OCI-LY7 (cell line): ENCODE data around the gene MYBPC3. TPM values are rescaled to one million over a fixed set of nuclear protein-coding genes. Genes with fewer than 3 reads are reported as not detected.

Experiments used
- BruUV-seq: library from RNA; stranded (reverse); fragments of 400-500 nt; replicated peaks from 2 replicates; lab custom pipeline; 2021; lab: Mats Ljungman, UMichigan
- CTCF ChIA-PET: fragments of 300-600 bp; sonication (Branson Sonifier 250); formaldehyde crosslinking; loops from one replicate; lab custom pipeline; 2022; ENCODE audit warnings: antibody characterized with exemption; ENCODE audit not compliant: unreplicated experiment; lab: Charles Lee
- POLR2A ChIA-PET: fragments of 300-600 bp; sonication (Branson Sonifier 250); formaldehyde crosslinking; loops from one replicate; lab custom pipeline; 2022; ENCODE audit warnings: antibody characterized with exemption; lab: Charles Lee
- DNase-seq: peaks from one replicate; pipeline ENCODE4 v3.0.0-alpha.2; 2015; ENCODE audit warnings: low spot score
- H2AFZ ChIP-seq: fragments of 200-600 bp; sonication (generic), shearing (Covaris generic); 2 replicates; pipeline ENCODE4 v1.6.1; 2014; ENCODE audit warnings: mild to moderate bottlenecking, antibody characterized with exemption, low read length, moderate library complexity
- H3K27ac ChIP-seq: fragments of 200-600 bp; sonication (generic); 2 replicates; pipeline ENCODE4 v1.5.1; 2014; ENCODE audit warnings: mixed run types, low read depth, mild to moderate bottlenecking, moderate library complexity, low read length, inconsistent platforms; ENCODE audit not compliant: poor library complexity, severe bottlenecking
- H3K36me3 ChIP-seq: fragments of 200-600 bp; sonication (generic); 2 replicates; pipeline ENCODE4 v1.6.1; 2014; ENCODE audit warnings: mild to moderate bottlenecking, antibody characterized with exemption, low read length, moderate library complexity, mixed read lengths; ENCODE audit not compliant: insufficient read depth
- H3K4me1 ChIP-seq: fragments of 200-600 bp; sonication (generic); 2 replicates; pipeline ENCODE4 v1.5.1; 2014; ENCODE audit warnings: mild to moderate bottlenecking, low read length; ENCODE audit not compliant: insufficient read depth, poor library complexity, severe bottlenecking
- H3K4me2 ChIP-seq: fragments of 200-600 bp; sonication (generic); 2 replicates; pipeline ENCODE4 v1.6.1; 2014; ENCODE audit warnings: mild to moderate bottlenecking, low read length
- H3K4me3 ChIP-seq: fragments of 200-600 bp; sonication (generic); 2 replicates; pipeline ENCODE4 v1.5.1; 2014; ENCODE audit warnings: mild to moderate bottlenecking, low read depth, low read length; ENCODE audit not compliant: poor library complexity, severe bottlenecking
- H3K79me2 ChIP-seq: fragments of 200-600 bp; sonication (generic); 2 replicates; pipeline ENCODE4 v1.6.1; 2016; ENCODE audit warnings: low read depth, mild to moderate bottlenecking, low read length, moderate library complexity, mixed read lengths; ENCODE audit not compliant: insufficient read depth
- H3K9me2 ChIP-seq: fragments of 200-600 bp; sonication (generic); 2 replicates; pipeline ENCODE4 v1.6.1; 2016; ENCODE audit warnings: mild to moderate bottlenecking, low read length, mixed read lengths; ENCODE audit not compliant: insufficient read depth
- H3K9me3 ChIP-seq: fragments of 200-600 bp; sonication (generic); 2 replicates; pipeline ENCODE4 v1.6.1; 2014; ENCODE audit warnings: mild to moderate bottlenecking, mixed run types, low read length, mixed read lengths
- H4K20me1 ChIP-seq: fragments of 200-600 bp; sonication (generic); 2 replicates; pipeline ENCODE4 v1.6.1; 2014; ENCODE audit warnings: mild to moderate bottlenecking, antibody characterized with exemption, low read length, moderate library complexity, mixed read lengths; ENCODE audit not compliant: insufficient read depth
- EZH2phosphoT487 ChIP-seq: fragments of 200-600 bp; sonication (generic); IDR thresholded peaks from 2 replicates; pipeline ENCODE4 v1.6.1; 2018; ENCODE audit warnings: low read depth, borderline replicate concordance, mild to moderate bottlenecking, mixed run types, antibody characterized with exemption, low read length, moderate library complexity, mixed read lengths
- intact Hi-C: fragments of 100-400 bp; cut with micrococcal nuclease; formaldehyde crosslinking; loops from one replicate; pipeline ENCODE4 v1.10.0; 2022; ENCODE audit not compliant: unreplicated experiment
- total RNA-seq, 2 experiments: library from RNA; depleted of rRNA in 1 of 2; stranded (reverse); fragments of >200 nt in 1 of 2; shearing (Covaris generic) in 1 of 2; gene quantifications; 2 replicates each; pipeline ENCODE4 v1.2.3, GENCODE V29; 2014 to 2022
- TF ChIP-seq, protein P1 (sequence below): fragments of 200-600 bp; sonication (generic); conservative IDR thresholded peaks from 2 replicates; pipeline ENCODE4 v1.5.1; 2014; ENCODE audit warnings: mild to moderate bottlenecking, antibody characterized with exemption, low read length, moderate library complexity, mixed read lengths

MYBPC3 gene
- total RNA-seq, 2 experiments from 2014 or later: 0.25 to 0.29 TPM

DNA sequence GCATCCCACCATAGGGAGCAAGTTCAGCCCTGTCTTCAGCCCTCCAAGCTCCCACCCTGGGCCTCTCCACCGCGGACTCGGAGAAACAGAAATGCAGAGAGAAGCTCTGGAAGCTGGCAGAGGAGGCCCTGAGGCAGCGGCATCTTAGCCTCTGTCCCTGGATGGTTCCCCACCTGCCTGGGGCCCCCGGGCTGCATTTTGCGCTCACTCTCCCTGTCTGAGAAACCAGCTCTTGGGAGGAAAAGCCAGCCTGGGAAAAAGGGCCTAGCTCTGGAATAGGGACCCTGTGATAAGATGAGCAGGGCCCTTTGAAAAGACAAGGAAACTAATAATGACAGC is 37.9 kb upstream of the MYBPC3 start:
- Histone ChIP-seq H3K4me3 (no peak overlapping the region), H4K20me1 (no peaks in the 10 kb centered on the region), H3K36me3 (no peaks in the 10 kb centered on the region), H3K4me1 (peaks cover 35% of the 10 kb centered on the region), H3K4me2 (no peak overlapping the region), H3K9me2 (no peaks in the 10 kb centered on the region), H3K9me3 (no peaks in the 10 kb centered on the region), H3K27ac (no peak overlapping the region), H2AFZ (no peak overlapping the region), H3K79me2 (no peaks in the 10 kb centered on the region)
- no peak for DNase-seq
- intact Hi-C loops: loop anchor here (10.0 kb wide), 1 partner anchor 634 kb away; no protein-coding TSS in a partner anchor
- no TSS peak for BruUV-seq
- CTCF ChIA-PET: no interaction called here
- TF ChIP-seq, protein P1, sequence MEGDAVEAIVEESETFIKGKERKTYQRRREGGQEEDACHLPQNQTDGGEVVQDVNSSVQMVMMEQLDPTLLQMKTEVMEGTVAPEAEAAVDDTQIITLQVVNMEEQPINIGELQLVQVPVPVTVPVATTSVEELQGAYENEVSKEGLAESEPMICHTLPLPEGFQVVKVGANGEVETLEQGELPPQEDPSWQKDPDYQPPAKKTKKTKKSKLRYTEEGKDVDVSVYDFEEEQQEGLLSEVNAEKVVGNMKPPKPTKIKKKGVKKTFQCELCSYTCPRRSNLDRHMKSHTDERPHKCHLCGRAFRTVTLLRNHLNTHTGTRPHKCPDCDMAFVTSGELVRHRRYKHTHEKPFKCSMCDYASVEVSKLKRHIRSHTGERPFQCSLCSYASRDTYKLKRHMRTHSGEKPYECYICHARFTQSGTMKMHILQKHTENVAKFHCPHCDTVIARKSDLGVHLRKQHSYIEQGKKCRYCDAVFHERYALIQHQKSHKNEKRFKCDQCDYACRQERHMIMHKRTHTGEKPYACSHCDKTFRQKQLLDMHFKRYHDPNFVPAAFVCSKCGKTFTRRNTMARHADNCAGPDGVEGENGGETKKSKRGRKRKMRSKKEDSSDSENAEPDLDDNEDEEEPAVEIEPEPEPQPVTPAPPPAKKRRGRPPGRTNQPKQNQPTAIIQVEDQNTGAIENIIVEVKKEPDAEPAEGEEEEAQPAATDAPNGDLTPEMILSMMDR: no peak
- TF ChIP-seq EZH2phosphoT487: no peak
- POLR2A ChIA-PET: interaction anchor here (1.1 to 1.9 kb wide), 2 partner anchors 9 to 10 kb away, joined by 3 to 11 read pairs; no protein-coding TSS in a partner anchor

DNA sequence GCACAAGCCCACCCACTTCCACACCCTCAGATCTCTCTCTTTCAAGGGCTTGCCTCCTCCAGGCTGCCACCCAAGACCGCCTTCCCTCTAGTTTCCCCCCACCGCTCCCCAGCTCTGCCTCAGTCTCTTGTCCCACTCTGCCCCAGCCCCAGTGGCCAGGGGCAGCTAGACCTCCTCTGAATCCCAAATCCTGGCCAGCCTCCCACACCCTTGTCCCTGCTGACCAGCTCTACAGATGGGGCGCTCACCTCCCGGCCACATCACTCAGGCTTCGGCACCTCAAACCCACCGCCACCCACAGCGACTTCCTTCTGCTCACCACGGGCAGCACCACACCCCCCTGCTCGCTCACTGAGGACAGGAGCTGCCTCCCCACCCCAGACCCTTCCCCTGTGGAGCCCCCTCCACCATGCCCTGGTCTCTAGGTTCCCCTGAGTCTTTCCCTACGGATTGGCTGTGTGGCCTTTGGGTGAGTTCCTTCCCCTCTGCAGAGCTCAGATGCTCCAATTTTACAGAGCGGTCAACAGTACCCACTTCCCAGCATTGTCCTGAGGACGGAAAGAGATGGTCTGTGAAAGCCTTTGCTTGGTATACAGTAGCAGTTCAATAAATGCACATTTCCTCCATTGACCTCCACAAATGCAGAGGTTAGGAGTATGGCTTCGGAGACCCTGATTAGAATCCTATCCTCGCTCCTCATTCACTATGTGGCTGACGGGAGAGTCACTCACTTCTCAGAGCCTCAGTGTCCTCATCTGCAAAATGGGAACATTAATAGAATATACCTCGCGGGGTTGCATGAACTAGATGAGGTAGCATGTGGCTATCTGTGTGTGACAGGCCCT is 37.3 kb upstream of the MYBPC3 start:
- Histone ChIP-seq H3K4me3 (no peak overlapping the region), H3K9me3 (no peaks in the 10 kb centered on the region), H3K9me2 (no peaks in the 10 kb centered on the region), H3K79me2 (no peaks in the 10 kb centered on the region), H3K27ac (no peak overlapping the region), H3K4me2 (no peak overlapping the region), H3K4me1 (peaks cover 29% of the 10 kb centered on the region), H2AFZ (no peak overlapping the region), H3K36me3 (no peaks in the 10 kb centered on the region), H4K20me1 (no peaks in the 10 kb centered on the region)
- ChIA-PET CTCF (no interaction called here), POLR2A (interaction anchor here (1.1 to 1.9 kb wide), 2 partner anchors 9 to 10 kb away, joined by 3 to 11 read pairs; no protein-coding TSS in a partner anchor)
- TF ChIP-seq, protein P1: no peak
- no peak for TF ChIP-seq EZH2phosphoT487
- DNase-seq: no peak
- BruUV-seq: no TSS peak
- intact Hi-C loops: loop anchor here (10.0 kb wide), 1 partner anchor 635 kb away; no protein-coding TSS in a partner anchor
